NT2/D1 (cell line): ENCODE measurements around the gene NUS1.

Experiments used
- SUZ12 ChIP-seq: IDR thresholded peaks from 2 replicates; pipeline ENCODE4 v1.6.1; 2011; ENCODE audit not compliant: insufficient read length, insufficient read depth; ENCODE audit errors: extremely low read depth
- YY1 ChIP-seq: IDR thresholded peaks from 2 replicates; pipeline ENCODE4 v1.6.1; 2011; ENCODE audit not compliant: insufficient read length, insufficient read depth
- ZNF274 ChIP-seq: IDR thresholded peaks from 2 replicates; pipeline ENCODE4 v1.6.1; 2011; ENCODE audit warnings: mild to moderate bottlenecking, low read depth, low read length

- TF ChIP-seq ZNF274 (no peak), YY1 (no peak), SUZ12 (no peak)
These were observed 1.4 kb downstream of the NUS1 start for GRCh38 chr6:117676577-117677218.
